ENCODE measurements around the gene MKRN1.
"Not testable (repeated sequence)": the region's sequence is repeated elsewhere in the genome, so short reads cannot be mapped to it uniquely, and the experiment has no call there.

The MKRN1 gene

GRCh38 chr7:140479062-140479738 is at the start of gene MKRN1:
Gene MKRN1 (minus strand): TSS chr7:140479505. CDS start chr7:140479344, 161 bp downstream.
- DNase-seq = peak; percentile 93 to 94

- DNase-seq = no peak
Measured at GRCh38 chr7:140526787-140527664, 47.7 kb upstream of the MKRN1 start.

GRCh38 chr7:140526214-140526613 is 46.9 kb upstream of the MKRN1 start:
- DNase-seq = no peak

GRCh38 chr7:140525743-140526142 is 46.4 kb upstream of the MKRN1 start:
- DNase-seq = no peak

- DNase-seq = no peak
Measured at GRCh38 chr7:140521421-140521820, 42.1 kb upstream of the MKRN1 start.

GRCh38 chr7:140519007-140519399 is 39.7 kb upstream of the MKRN1 start:
- DNase-seq = no peak

- DNase-seq = no peak
Measured at GRCh38 chr7:140518370-140519006, 39.2 kb upstream of the MKRN1 start.

GRCh38 chr7:140517546-140518369 is 38.5 kb upstream of the MKRN1 start:
- DNase-seq = peak; percentile 53 to 65

- no peak for DNase-seq
Measured at GRCh38 chr7:140512317-140513000, 33.2 kb upstream of the MKRN1 start.

- DNase-seq = no peak
Measured at GRCh38 chr7:140509789-140510188, 30.5 kb upstream of the MKRN1 start.

GRCh38 chr7:140507556-140507955 is 28.3 kb upstream of the MKRN1 start:
- DNase-seq = not testable (repeated sequence)

- no peak for DNase-seq
Measured at GRCh38 chr7:140506788-140507464, 27.6 kb upstream of the MKRN1 start.

- no peak for DNase-seq
Measured at GRCh38 chr7:140501966-140502365, 22.7 kb upstream of the MKRN1 start.

GRCh38 chr7:140497807-140498206 is 18.5 kb upstream of the MKRN1 start:
- not testable (repeated sequence) for DNase-seq

GRCh38 chr7:140497241-140497769 is 18.0 kb upstream of the MKRN1 start:
- no peak for DNase-seq

GRCh38 chr7:140495514-140496097 is 16.3 kb upstream of the MKRN1 start:
- DNase-seq = no peak

- DNase-seq = no peak
Measured at GRCh38 chr7:140494867-140495266, 15.6 kb upstream of the MKRN1 start.

- DNase-seq = no peak
Measured at GRCh38 chr7:140489026-140489359, 9.7 kb upstream of the MKRN1 start.

- DNase-seq = no peak
Measured at GRCh38 chr7:140485500-140486265, 6.4 kb upstream of the MKRN1 start.

GRCh38 chr7:140484951-140485499 is 5.7 kb upstream of the MKRN1 start:
- no peak for DNase-seq

Measured in CD4-positive, alpha-beta T cell treated with Interleukin-4 for 1 hour (primary cell).